Gastrocnemius medialis (tissue), 4 donors: Measurements from ENCODE around the gene TMEM117. TPM values are rescaled to one million over a fixed set of nuclear protein-coding genes. Genes with fewer than 3 reads are reported as not detected.
"Not testable (repeated sequence)": the region's sequence is repeated elsewhere in the genome, so short reads cannot be mapped to it uniquely, and the experiment has no call there.

Experiments used
- ATAC-seq, 2 donors: fragments of 150-250 bp; one replicate each; pipeline ENCODE4 v1.9.1; 2016
- DNase-seq, 2 donors: peaks; one replicate each; pipeline ENCODE4 v3.0.0-alpha.2; 2019
- H3K27ac ChIP-seq, 4 donors: fragments of 200-600 bp; sonication (generic); 1 replicate in 1 of 4; 2 replicates in 3 of 4; pipeline ENCODE4 v1.5.1; 2016 to 2018; ENCODE audit warnings: mild to moderate bottlenecking in 2 of 4, moderate library complexity in 1 of 4
- H3K27me3 ChIP-seq, 3 donors: fragments of 200-600 bp; sonication (generic) in 2 of 3; 1 replicate in 1 of 3; 2 replicates in 2 of 3; pipeline versions ENCODE4 v1.5.1 to v1.6.0; 2016 to 2019; ENCODE audit warnings: mild to moderate bottlenecking in 1 of 3, moderate library complexity in 1 of 3
- H3K36me3 ChIP-seq, 2 donors: fragments of 200-600 bp; sonication (generic) in 1 of 2; one replicate each; pipeline ENCODE4 v1.5.1; 2017 to 2018
- H3K4me1 ChIP-seq, 2 donors: fragments of 200-600 bp; sonication (generic) in 1 of 2; one replicate each; pipeline ENCODE4 v1.5.1; 2016 to 2017; ENCODE audit warnings: mild to moderate bottlenecking in 2 of 2
- H3K4me3 ChIP-seq, 4 donors: fragments of 200-600 bp; sonication (generic) in 3 of 4; 1 replicate in 1 of 4; 2 replicates in 3 of 4; pipeline ENCODE4 v1.5.1; 2016 to 2019; ENCODE audit warnings: mild to moderate bottlenecking in 2 of 4
- H3K9me3 ChIP-seq, 3 donors: fragments of 200-600 bp; sonication (generic) in 2 of 3; 1 replicate in 1 of 3; 2 replicates in 2 of 3; pipeline ENCODE4 v1.5.1; 2016 to 2019
- POLR2A ChIP-seq, 2 donors: fragments of 450-650 bp; IDR thresholded peaks; one replicate each; pipeline ENCODE4 v1.6.1; 2017; ENCODE audit warnings: antibody characterized with exemption in 2 of 2, mild to moderate bottlenecking in 2 of 2, moderate library complexity in 2 of 2
- in situ Hi-C, 4 donors: fragments of 200-750 bp; cut with MboI; loops; one replicate each; pipeline versions ENCODE4 v1.15.0 to v1.8.0; 2017; ENCODE audit warnings: low sequenced_read_pairs in 4 of 4
- intact Hi-C: fragments of 100-400 bp; cut with DNase I; formaldehyde crosslinking; loops from one replicate; pipeline ENCODE4 v1.15.1; 2023; ENCODE audit warnings: low total_unique reads
- total RNA-seq, 4 donors: library from RNA; depleted of rRNA; stranded (reverse); fragments of >200 nt; gene quantifications; one replicate each; pipeline versions ENCODE4 v1.1.0 to v1.2.3, GENCODE V29; 2016
- TF ChIP-seq, protein P1 (sequence below), 5 experiments: fragments of 450-650 bp in 3 of 5; fragments of 200-600 bp in 2 of 5; sonication (generic) in 2 of 5; IDR thresholded peaks in 4 of 5; conservative IDR thresholded peaks in 1 of 5; 1 replicate in 4 of 5; 2 replicates in 1 of 5; pipeline ENCODE4 v1.5.1; 2016 to 2019; ENCODE audit warnings: antibody characterized with exemption in 5 of 5, mild to moderate bottlenecking in 3 of 5, moderate library complexity in 3 of 5

The TMEM117 gene
- total RNA-seq, 4 donors from 2014 or later, result 3.5 to 19.4 (median 6.1) TPM

DNA sequence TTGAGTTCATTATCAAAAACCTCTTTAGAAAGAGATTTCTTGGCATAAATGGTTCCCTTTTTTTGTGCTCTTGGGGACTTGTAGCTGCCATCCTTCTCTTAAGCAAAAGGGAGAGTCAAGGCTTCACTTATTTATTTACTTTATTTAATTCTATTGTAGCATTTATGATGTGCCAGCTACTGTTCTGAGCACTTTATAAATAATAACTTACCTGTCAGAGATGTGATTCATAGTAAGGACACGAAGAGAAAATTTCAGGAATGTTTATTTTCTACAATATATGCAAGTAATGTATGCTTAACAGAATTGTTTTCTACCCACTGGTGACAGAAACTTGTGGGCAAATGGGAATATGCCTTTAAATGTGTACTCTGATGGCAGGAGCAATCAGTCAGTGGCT, 33.3 kb downstream of the TMEM117 start:
- in situ Hi-C loops, result no loop called here
- H3K4me1 ChIP-seq, result no peaks in the 10 kb centered on the region
- no peaks in the 10 kb centered on the region for H3K9me3 ChIP-seq
- TF ChIP-seq, protein P1, sequence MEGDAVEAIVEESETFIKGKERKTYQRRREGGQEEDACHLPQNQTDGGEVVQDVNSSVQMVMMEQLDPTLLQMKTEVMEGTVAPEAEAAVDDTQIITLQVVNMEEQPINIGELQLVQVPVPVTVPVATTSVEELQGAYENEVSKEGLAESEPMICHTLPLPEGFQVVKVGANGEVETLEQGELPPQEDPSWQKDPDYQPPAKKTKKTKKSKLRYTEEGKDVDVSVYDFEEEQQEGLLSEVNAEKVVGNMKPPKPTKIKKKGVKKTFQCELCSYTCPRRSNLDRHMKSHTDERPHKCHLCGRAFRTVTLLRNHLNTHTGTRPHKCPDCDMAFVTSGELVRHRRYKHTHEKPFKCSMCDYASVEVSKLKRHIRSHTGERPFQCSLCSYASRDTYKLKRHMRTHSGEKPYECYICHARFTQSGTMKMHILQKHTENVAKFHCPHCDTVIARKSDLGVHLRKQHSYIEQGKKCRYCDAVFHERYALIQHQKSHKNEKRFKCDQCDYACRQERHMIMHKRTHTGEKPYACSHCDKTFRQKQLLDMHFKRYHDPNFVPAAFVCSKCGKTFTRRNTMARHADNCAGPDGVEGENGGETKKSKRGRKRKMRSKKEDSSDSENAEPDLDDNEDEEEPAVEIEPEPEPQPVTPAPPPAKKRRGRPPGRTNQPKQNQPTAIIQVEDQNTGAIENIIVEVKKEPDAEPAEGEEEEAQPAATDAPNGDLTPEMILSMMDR (IDR thresholded peaks at IDR 0.05 in 4 of 5, conservative IDR thresholded peaks at IDR 0.05 in 1 of 5), result no peak
- H3K4me3 ChIP-seq, result no peak overlapping the region
- ATAC-seq, result no peak
- H3K27me3 ChIP-seq, result no peaks in the 10 kb centered on the region
- no peaks in the 10 kb centered on the region for H3K36me3 ChIP-seq
- no peak overlapping the region for H3K27ac ChIP-seq
- DNase-seq, result no peak
- intact Hi-C loops, result no loop called here

DNA sequence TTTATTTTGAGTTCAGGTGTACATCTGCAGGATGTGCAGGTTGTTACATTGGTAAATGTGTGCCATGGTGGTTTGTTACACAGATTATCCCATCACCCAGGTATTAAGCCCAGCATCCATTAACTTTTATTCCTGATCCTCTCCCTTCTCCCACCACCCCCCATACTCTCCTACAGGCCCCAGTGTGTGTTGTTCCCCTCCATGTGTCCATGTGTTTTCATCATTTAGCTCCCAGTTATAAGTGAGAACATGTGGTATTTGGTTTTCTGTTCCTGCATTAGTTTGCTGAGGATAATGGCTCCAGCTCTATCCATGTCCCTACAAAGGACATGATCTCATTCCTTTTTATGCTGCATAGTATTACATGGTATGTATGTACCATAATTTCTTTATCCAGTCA, 33.9 kb downstream of the TMEM117 start:
- H3K27ac ChIP-seq, in situ Hi-C loops, H3K4me1 ChIP-seq, H3K27me3 ChIP-seq, DNase-seq, H3K4me3 ChIP-seq, intact Hi-C loops, H3K36me3 ChIP-seq, ATAC-seq, H3K9me3 ChIP-seq: not testable (repeated sequence)

DNA sequence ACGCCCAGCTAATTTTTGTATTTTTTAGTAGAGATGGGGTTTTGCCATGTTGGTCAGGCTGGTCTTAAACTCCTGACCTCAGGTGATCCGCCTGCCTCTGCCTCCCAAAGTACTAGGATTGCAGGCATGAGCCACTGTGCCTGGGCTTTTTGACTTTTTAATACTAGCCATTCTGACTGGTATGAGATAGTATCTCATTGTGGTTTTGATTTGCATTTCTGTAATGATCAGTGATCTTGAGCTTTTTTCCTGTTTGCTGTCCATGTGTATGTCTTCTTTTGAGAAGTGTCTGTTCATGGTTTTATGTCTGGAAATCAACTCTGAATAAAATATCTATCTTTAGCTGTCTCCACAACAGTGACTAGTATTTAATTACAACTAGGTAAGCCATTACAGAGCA, 35.4 kb downstream of the TMEM117 start:
- H3K4me3 ChIP-seq, H3K27ac ChIP-seq, H3K9me3 ChIP-seq, intact Hi-C loops, DNase-seq, H3K36me3 ChIP-seq, in situ Hi-C loops, H3K4me1 ChIP-seq, H3K27me3 ChIP-seq, ATAC-seq: not testable (repeated sequence)

DNA sequence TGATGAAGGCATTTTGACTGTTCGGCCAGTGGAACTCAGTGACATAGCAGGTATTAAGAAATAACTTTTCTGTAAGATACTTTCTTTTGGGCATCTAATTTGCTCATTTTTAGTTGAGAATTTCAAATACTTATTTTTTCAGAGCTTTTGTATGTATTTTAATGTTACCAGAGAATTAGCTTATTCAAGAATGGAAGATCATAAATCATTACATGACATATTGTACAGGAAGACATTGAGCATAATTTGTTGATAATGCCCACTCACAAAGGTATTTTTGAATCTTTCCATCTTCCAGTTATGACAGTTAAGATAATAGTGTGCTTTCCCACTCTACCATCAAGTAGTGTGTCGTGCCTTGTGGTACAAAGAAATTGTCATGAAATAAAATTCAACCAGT, 36.5 kb downstream of the TMEM117 start:
- H3K36me3 ChIP-seq, result no peaks in the 10 kb centered on the region
- intact Hi-C loops (no loop called here), in situ Hi-C loops (no loop called here)
- TF ChIP-seq, protein P1 (IDR thresholded peaks at IDR 0.05 in 4 of 5, conservative IDR thresholded peaks at IDR 0.05 in 1 of 5), result no peak
- no peak for TF ChIP-seq POLR2A (IDR thresholded peaks at IDR 0.05)
- H3K27me3 ChIP-seq, result no peaks in the 10 kb centered on the region
- no peaks in the 10 kb centered on the region for H3K9me3 ChIP-seq
- H3K4me1 ChIP-seq, result no peaks in the 10 kb centered on the region
- no peak overlapping the region for H3K27ac ChIP-seq
- DNase-seq (no peak), ATAC-seq (no peak)
- H3K4me3 ChIP-seq, result no peak overlapping the region

DNA sequence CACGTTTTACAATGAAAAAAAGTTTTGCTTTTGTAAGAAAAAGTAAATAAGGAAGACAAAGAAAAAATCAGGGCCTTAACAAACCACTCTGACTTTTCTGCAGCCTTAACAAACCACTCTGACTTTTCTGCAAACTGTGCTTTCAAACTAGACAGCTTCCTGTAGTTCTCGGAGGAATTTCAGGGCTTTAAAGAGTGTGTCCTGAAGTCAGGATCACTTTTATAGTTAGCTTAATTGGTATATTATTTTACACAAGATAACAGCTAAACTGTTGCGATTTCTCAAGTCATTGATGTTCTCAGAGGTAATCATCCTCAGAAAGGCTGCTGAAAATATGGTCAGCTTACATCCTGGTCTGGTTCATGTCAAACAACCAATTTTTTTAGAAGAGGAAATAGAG, 42.2 kb downstream of the TMEM117 start:
- Histone ChIP-seq H3K4me3 (no peak overlapping the region), H3K27ac (no peak overlapping the region), H3K36me3 (no peaks in the 10 kb centered on the region), H3K4me1 (peaks cover 12 to 16% of the 10 kb centered on the region in 2 donors), H3K9me3 (no peaks in the 10 kb centered on the region), H3K27me3 (no peaks in the 10 kb centered on the region)
- in situ Hi-C loops, result loop anchor here in 1 of 4 donors (25.0 kb wide), 1 partner anchor 416 kb away; no protein-coding TSS in a partner anchor
- no peak for TF ChIP-seq POLR2A (IDR thresholded peaks at IDR 0.05)
- TF ChIP-seq, protein P1 (IDR thresholded peaks at IDR 0.05 in 4 of 5, conservative IDR thresholded peaks at IDR 0.05 in 1 of 5), result no peak
- intact Hi-C loops, result no loop called here
- no peak for DNase-seq
- ATAC-seq, result no peak

DNA sequence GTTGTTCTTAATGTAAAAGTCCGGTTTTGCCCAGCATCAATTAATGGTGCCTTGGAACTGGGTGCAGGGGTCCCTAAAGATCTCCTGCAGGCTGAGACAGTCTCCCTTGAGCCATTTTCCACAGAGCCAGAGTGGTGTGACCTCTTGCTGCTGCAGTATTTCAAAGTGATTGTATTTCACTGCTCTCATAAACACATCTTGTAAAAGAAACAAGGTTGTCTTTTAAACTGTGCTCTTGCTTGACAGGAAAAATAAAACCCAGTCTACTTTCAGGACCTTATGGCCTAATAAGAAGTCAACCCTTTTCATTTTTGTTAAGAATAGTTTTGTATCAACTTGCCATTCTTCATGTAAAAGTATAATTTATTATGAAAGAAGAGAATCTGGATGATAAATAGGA, 44.7 kb downstream of the TMEM117 start:
- no peak for TF ChIP-seq POLR2A (IDR thresholded peaks at IDR 0.05)
- H3K4me3 ChIP-seq, result no peak overlapping the region
- intact Hi-C loops, result loop anchor here (10.0 kb wide), 1 partner anchor 436 kb away; no protein-coding TSS in a partner anchor
- no peak overlapping the region for H3K27ac ChIP-seq
- ATAC-seq (no peak), DNase-seq (no peak)
- H3K36me3 ChIP-seq, result no peaks in the 10 kb centered on the region
- H3K9me3 ChIP-seq, result no peaks in the 10 kb centered on the region
- in situ Hi-C loops, result loop anchor here in 1 of 4 donors (10.0 to 25.0 kb wide), 3 partner anchors 76 to 418 kb away; partner anchors contain the start of gene TWF1
- no peaks in the 10 kb centered on the region for H3K27me3 ChIP-seq
- peaks cover 16% of the 10 kb centered on the region in 2 donors for H3K4me1 ChIP-seq
